AG04449 (cell line): ENCODE measurements around the gene FCMR.

Experiments used
- CTCF ChIA-PET: fragments of 350-600 bp; formaldehyde crosslinking; extraction: SDS; loops from one replicate; lab custom pipeline; 2021; ENCODE audit warnings: antibody characterized with exemption; lab: Yijun Ruan, JAX
- POLR2A ChIA-PET: fragments of 400-600, 350-600 bp; formaldehyde crosslinking; extraction: SDS; loops from one replicate; lab custom pipeline; 2020; ENCODE audit warnings: antibody characterized with exemption, inconsistent platforms; lab: Yijun Ruan, JAX
- DNase-seq: peaks from one replicate; pipeline ENCODE4 v3.0.0-alpha.2; 2010; ENCODE audit warnings: low read depth, low spot score
- H3K4me3 ChIP-seq: 2 replicates; pipeline ENCODE4 v1.5.1; 2011; ENCODE audit warnings: low read depth, mild to moderate bottlenecking, control low read depth, low read length
- TF ChIP-seq, protein P1 (sequence below): IDR thresholded peaks from one replicate; pipeline ENCODE4 v1.5.1; 2011; ENCODE audit warnings: mild to moderate bottlenecking, moderate library complexity, low read length, control low read depth, inconsistent platforms; ENCODE audit not compliant: insufficient read depth; ENCODE audit errors: missing control alignments

The FCMR gene

DNA sequence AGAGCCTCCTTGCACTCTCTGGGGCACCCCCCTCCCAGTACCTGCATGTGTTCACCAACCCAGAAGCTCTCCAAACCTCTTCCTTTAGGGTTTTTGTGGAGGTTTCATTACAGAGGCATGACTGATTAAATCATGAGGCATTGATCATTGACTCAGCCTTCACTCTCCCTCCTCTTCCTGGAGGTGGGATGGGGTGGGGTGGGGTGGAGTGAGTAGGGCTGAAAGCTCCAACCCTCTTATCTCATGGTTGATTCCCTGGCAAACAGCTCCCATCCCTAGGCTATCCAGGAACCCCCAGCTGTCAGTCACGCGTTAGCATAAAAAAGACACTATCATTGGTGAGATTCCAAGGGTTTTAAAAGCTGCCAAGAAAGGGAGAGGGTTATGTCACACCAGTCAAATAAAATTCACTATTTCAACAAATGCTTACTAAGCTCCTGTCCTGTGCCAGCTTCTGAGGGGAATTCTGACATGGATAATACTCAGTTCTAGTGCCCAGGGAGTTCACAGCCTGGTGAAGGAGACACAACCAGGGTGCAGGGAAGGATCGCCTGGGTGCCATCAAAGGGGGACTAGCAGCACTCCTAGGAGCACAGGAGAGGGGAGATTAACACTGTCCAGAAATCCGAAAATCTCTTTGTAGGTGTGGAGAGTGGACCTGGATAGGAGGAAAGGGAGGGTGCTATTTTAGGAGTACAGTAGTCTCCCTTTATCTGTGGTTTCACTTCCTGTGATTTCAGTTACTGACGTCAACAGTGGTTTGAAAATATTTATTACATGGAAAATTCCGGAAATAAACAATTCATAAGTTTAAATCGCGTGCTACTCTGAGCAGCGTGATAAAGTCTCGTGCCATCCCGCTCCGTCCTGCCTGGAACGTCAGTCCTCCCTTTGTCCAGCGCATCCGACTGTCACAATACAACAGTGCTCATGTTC is 31.3 kb downstream of the FCMR start:
- CTCF ChIA-PET: interaction anchor here (0.9 to 2.4 kb wide), 4 partner anchors 22 to 163 kb away, joined by 3 to 13 read pairs (median 4); no protein-coding TSS in a partner anchor
- POLR2A ChIA-PET: no interaction called here
- no peak overlapping the region for H3K4me3 ChIP-seq
- DNase-seq: no peak
- TF ChIP-seq, protein P1, sequence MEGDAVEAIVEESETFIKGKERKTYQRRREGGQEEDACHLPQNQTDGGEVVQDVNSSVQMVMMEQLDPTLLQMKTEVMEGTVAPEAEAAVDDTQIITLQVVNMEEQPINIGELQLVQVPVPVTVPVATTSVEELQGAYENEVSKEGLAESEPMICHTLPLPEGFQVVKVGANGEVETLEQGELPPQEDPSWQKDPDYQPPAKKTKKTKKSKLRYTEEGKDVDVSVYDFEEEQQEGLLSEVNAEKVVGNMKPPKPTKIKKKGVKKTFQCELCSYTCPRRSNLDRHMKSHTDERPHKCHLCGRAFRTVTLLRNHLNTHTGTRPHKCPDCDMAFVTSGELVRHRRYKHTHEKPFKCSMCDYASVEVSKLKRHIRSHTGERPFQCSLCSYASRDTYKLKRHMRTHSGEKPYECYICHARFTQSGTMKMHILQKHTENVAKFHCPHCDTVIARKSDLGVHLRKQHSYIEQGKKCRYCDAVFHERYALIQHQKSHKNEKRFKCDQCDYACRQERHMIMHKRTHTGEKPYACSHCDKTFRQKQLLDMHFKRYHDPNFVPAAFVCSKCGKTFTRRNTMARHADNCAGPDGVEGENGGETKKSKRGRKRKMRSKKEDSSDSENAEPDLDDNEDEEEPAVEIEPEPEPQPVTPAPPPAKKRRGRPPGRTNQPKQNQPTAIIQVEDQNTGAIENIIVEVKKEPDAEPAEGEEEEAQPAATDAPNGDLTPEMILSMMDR: no peak

- ChIA-PET CTCF (interaction anchor here (1.1 to 3.1 kb wide), 4 partner anchors 9 to 23 kb away, joined by 3 to 15 read pairs (median 7); partner anchors contain the start of genes IL20 and IL24), POLR2A (no interaction called here)
- TF ChIP-seq, protein P1: no peak
- no peak for DNase-seq
- no peak overlapping the region for H3K4me3 ChIP-seq
Observed at GRCh38 chr1:206887701-206888100, 34.0 kb downstream of the FCMR start.

GRCh38 chr1:206886831-206887230 is 34.9 kb downstream of the FCMR start:
- CTCF ChIA-PET: interaction anchor here (0.9 to 3.1 kb wide), 5 partner anchors 10 to 152 kb away, joined by 3 to 15 read pairs (median 4); partner anchors contain the start of genes IL20 and IL24
- TF ChIP-seq, protein P1: no peak
- no peak for DNase-seq
- POLR2A ChIA-PET: no interaction called here
- no peak overlapping the region for H3K4me3 ChIP-seq

- ChIA-PET CTCF (interaction anchor here (1.4 to 3.1 kb wide), 5 partner anchors 20 to 251 kb away, joined by 4 to 16 read pairs (median 10); partner anchors contain the start of gene IL20), POLR2A (interaction anchor here (0.7 kb wide), 1 partner anchor 396 kb away, joined by 3 read pairs; no protein-coding TSS in a partner anchor)
- H3K4me3 ChIP-seq: no peak overlapping the region
- no peak for DNase-seq
- TF ChIP-seq, protein P1: no peak
Observed at GRCh38 chr1:206885341-206886060, 36.2 kb downstream of the FCMR start.

- no peak for DNase-seq
- CTCF ChIA-PET: interaction anchor here (0.6 to 2.9 kb wide), 9 partner anchors 9 to 271 kb away, joined by 3 to 16 read pairs (median 4); partner anchors contain the start of genes EIF2D and IL20
- POLR2A ChIA-PET: no interaction called here
- no peak overlapping the region for H3K4me3 ChIP-seq
- TF ChIP-seq, protein P1: no peak
Observed at GRCh38 chr1:206883876-206884275, 37.9 kb downstream of the FCMR start.
